ENCODE results near the gene DPP6. TPM values are rescaled to one million over a fixed set of nuclear protein-coding genes. Genes with fewer than 3 reads are reported as not detected.

The DPP6 gene
- total and polyA plus RNA-seq, 9 of the 15 experiments (the other 6 are each of a cell fraction or from before 2014, with no cell fraction given): not detected

GRCh38 chr7:154859747-154860620 lies 807.8 kb downstream of the DPP6 start:
- BruUV-seq (replicated peaks): no TSS peak
- ATAC-seq (peak; percentile 67), FAIRE-seq (no peak), DNase-seq (ENCODE audit: extremely low read depth in 1 of 4, low spot score in 3 of 4) (peak in 2 of 4 experiments; percentile 16 to 25)
- ChIA-PET POLR2A (interaction anchor here (0.6 to 1.2 kb wide), 2 partner anchors 9 to 351 kb away, joined by 3 to 4 read pairs; no protein-coding TSS in a partner anchor), CTCF (ENCODE audit: low intra/inter-chr PET ratio) (no interaction called here)
- no peaks in the 10 kb centered on the region for H3K79me2 ChIP-seq (ENCODE audit: control insufficient read depth, insufficient read depth, low read length)
- peak in 1 of 2 experiments; percentile 46; a peak in 2 of 4 replicates for TF ChIP-seq RAD21 (CRISPR knock-in tag; conservative IDR thresholded peaks at IDR 0.05 in 1 of 2, IDR thresholded peaks at IDR 0.05 in 1 of 2)
- TF ChIP-seq ETV1 (tag; conservative IDR thresholded peaks at IDR 0.05; ENCODE audit: low read depth): no peak
- TF ChIP-seq FOXA3 (CRISPR knock-in tag; conservative IDR thresholded peaks at IDR 0.05 in 1 of 2, IDR thresholded peaks at IDR 0.05 in 1 of 2): no peak
- TF ChIP-seq ZNF584 (CRISPR knock-in tag; IDR thresholded peaks at IDR 0.05; ENCODE audit: low read depth): no peak
- no peak for TF ChIP-seq ZBTB43 (CRISPR knock-in tag; IDR thresholded peaks at IDR 0.05)
- peak; percentile 32 to 53 (median 43); a peak in 4 of 6 replicates for TF ChIP-seq CTCF (IDR thresholded peaks at IDR 0.05 in 2 of 3, conservative IDR thresholded peaks at IDR 0.05 in 1 of 3; ENCODE audit: insufficient read depth in 2 of 3, low read depth in 1 of 3, low read length in 3 of 3)
- peak in 1 of 2 experiments; percentile 13 for TF ChIP-seq E2F6 (IDR thresholded peaks at IDR 0.05; ENCODE audit: borderline replicate concordance in 1 of 2, extremely low read depth in 1 of 2, insufficient read depth in 1 of 2, insufficient read length in 1 of 2, low read depth in 1 of 2, low read length in 1 of 2, poor library complexity in 1 of 2, severe bottlenecking in 1 of 2)
- no peak for TF ChIP-seq MCM5 (IDR thresholded peaks at IDR 0.05; ENCODE audit: low read depth)
- 1% methylated on average over 21 of the region's 21 CpGs for WGBS (ENCODE audit: insufficient coverage, low coverage, missing lambda C conversion rate)
- peaks cover 58 to 86% of the 10 kb centered on the region in 2 experiments for H3K27me3 ChIP-seq (ENCODE audit: control insufficient read depth in 2 of 2, insufficient read depth in 2 of 2, low read length in 2 of 2)
- H3K9ac ChIP-seq (ENCODE audit: insufficient read depth in 1 of 2, low read depth in 2 of 2, low read length in 2 of 2): no peak overlapping the region; a peak in 1 of 4 replicates
- no peaks in the 10 kb centered on the region for H3K36me3 ChIP-seq (ENCODE audit: control insufficient read depth, insufficient read depth, low read length)
- peaks cover 0 to 6% of the 10 kb centered on the region in 2 experiments; a peak in 2 of 5 replicates for H3K4me1 ChIP-seq (replicated peaks in 1 of 2; ENCODE audit: control insufficient read depth in 2 of 2, insufficient read depth in 2 of 2, low read length in 2 of 2)
- no peak overlapping the region for H3K4me2 ChIP-seq (ENCODE audit: insufficient read depth, low read length)
- peaks cover 4% of the 10 kb centered on the region for H3K9me1 ChIP-seq (ENCODE audit: control insufficient read depth, insufficient read depth, low read length)
- no peak overlapping the region for H3K27ac ChIP-seq (ENCODE audit: extremely low read depth, low read depth, low read length)
- in situ Hi-C loops (cut with MboI): no loop called here
- no peak overlapping the region for H2AFZ ChIP-seq (ENCODE audit: low read depth, low read length)
- no peaks in the 10 kb centered on the region for H3K9me3 ChIP-seq (replicated peaks; ENCODE audit: control insufficient read depth, insufficient read depth, low read depth, low read length)
- intact Hi-C loops (cut with micrococcal nuclease): no loop called here
- H4K20me1 ChIP-seq (replicated peaks; ENCODE audit: control insufficient read depth, insufficient read depth, low read length): peaks cover 8% of the 10 kb centered on the region; the same call in 1 of the 2 replicates
- H3K4me3 ChIP-seq: no peak overlapping the region
